ENCODE results near the gene PHF1. TPM values are rescaled to one million over a fixed set of nuclear protein-coding genes. Genes with fewer than 3 reads are reported as not detected.

The PHF1 gene
- total and polyA plus RNA-seq, 2 of the 4 experiments (the other 2 are of a cell fraction) = 9.0 to 47.2 TPM

DNA sequence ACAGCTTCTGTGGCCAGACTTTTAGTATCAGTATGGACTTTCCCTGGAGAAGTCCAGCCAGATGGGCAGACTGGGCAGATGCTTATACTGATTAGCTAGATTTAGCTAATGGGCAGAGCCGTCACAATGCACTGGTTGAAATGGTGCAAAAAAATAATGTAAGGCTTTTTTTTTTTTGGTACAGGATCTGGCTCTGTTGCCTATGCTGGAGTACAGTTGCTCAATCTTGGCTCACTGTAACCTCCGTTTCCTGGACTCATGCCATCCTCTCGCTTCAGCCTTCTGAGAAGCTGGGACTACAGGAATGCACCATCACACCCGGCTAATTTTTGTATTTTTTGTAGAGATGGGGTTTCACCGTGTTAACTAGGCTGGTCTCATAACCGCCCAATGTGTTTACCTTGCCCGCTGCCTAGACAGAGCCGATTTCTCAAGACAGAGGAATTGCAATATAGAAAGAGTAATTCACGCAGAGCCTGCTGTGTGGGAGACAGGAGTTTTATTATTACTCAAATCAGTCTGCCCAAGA is 35.6 kb upstream of the PHF1 start:
- H2AK9ac ChIP-seq (replicated peaks; ENCODE audit: low read depth, low read length, poor library complexity) = no peak overlapping the region
- peak; percentile 84 for DNase-seq
- in situ Hi-C loops (cut with MboI; ENCODE audit: low sequenced_read_pairs) (no loop called here), intact Hi-C loops (cut with micrococcal nuclease) (no loop called here), dilution Hi-C loops (cut with HindIII; ENCODE audit: low sequenced_read_pairs, unreplicated experiment) (no loop called here)
- H3K79me1 ChIP-seq (ENCODE audit: low read depth in 1 of 2, low read length in 2 of 2) = no peaks in the 10 kb centered on the region
- no peak overlapping the region for H2AK5ac ChIP-seq (ENCODE audit: low read depth, low read length)
- H3K4me1 ChIP-seq (ENCODE audit: control insufficient read depth, insufficient read depth, low read length) = no peaks in the 10 kb centered on the region
- BruUV-seq (replicated peaks) = no TSS peak
- H3K36me3 ChIP-seq (ENCODE audit: control insufficient read depth, insufficient read depth, low read length) = no peaks in the 10 kb centered on the region
- H3K9ac ChIP-seq (ENCODE audit: low read depth, low read length) = no peak overlapping the region
- no peak overlapping the region for H4K91ac ChIP-seq (ENCODE audit: insufficient read depth, low read depth, low read length)
- ATAC-seq (ENCODE audit: low read depth) = peak; percentile 78
- H4K5ac ChIP-seq (ENCODE audit: low read depth, low read length) = no peak overlapping the region
- no peak overlapping the region for H3K4ac ChIP-seq (ENCODE audit: low read depth, low read length)
- H3K14ac ChIP-seq (replicated peaks; ENCODE audit: low read depth, low read length) = no peak overlapping the region
- no peak overlapping the region for H2BK5ac ChIP-seq (ENCODE audit: low read depth, low read length, poor library complexity, severe bottlenecking)
- POLR2A ChIA-PET (ENCODE audit: unreplicated experiment) = interaction anchor here (0.6 kb wide), 1 partner anchor 16 kb away, joined by 3 read pairs; no protein-coding TSS in a partner anchor
- CTCF ChIA-PET = interaction anchor here (0.9 to 1.2 kb wide), 2 partner anchors 9 to 76 kb away, joined by 3 read pairs; no protein-coding TSS in a partner anchor
- no peaks in the 10 kb centered on the region for H4K20me1 ChIP-seq (ENCODE audit: insufficient read depth, low read length)
- 29% methylated on average over 3 of the region's 9 CpGs; no CpG with 5 or more reads in 1 of the 2 experiments for WGBS, 2 experiments (ENCODE audit: extremely low coverage in 2 of 2, insufficient read length in 1 of 2)
- no peak for TF ChIP-seq FOS (IDR thresholded peaks at IDR 0.05; ENCODE audit: low read depth, low read length)
- TF ChIP-seq CEBPB (IDR thresholded peaks at IDR 0.05; ENCODE audit: low read depth, low read length) = peak; percentile 94
- no peaks in the 10 kb centered on the region for H3K9me1 ChIP-seq (ENCODE audit: insufficient read depth, low read length)
- H3K4me3 ChIP-seq (ENCODE audit: insufficient read depth, low read depth, low read length) = no peak overlapping the region
- H3K27me3 ChIP-seq (ENCODE audit: control insufficient read depth, insufficient read depth, low read length) = peaks cover 2% of the 10 kb centered on the region; the same call in 1 of the 2 replicates
- H3K9me3 ChIP-seq (ENCODE audit: control insufficient read depth, insufficient read depth, low read length) = no peaks in the 10 kb centered on the region
- no peak overlapping the region for H3K23ac ChIP-seq (ENCODE audit: low read depth, low read length)
- no peak overlapping the region for H3K18ac ChIP-seq (ENCODE audit: low read depth, low read length)
- H2BK15ac ChIP-seq (ENCODE audit: low read depth, low read length) = no peak overlapping the region
- no peak overlapping the region for H4K8ac ChIP-seq (ENCODE audit: low read depth in 2 of 2, low read length in 2 of 2)
- H3K27ac ChIP-seq (ENCODE audit: insufficient read depth, low read length) = no peak overlapping the region
- no peak overlapping the region for H2BK20ac ChIP-seq (ENCODE audit: low read depth, low read length)
- no peak overlapping the region for H2BK120ac ChIP-seq (ENCODE audit: low read depth, low read length)
- H2AFZ ChIP-seq (replicated peaks; ENCODE audit: low read length, poor library complexity) = no peak overlapping the region
- H3K4me2 ChIP-seq (ENCODE audit: low read depth, low read length) = no peak overlapping the region; the same call in 1 of the 2 replicates
- H3K56ac ChIP-seq (ENCODE audit: extremely low read depth, insufficient read depth, low read length) = no peak overlapping the region
